ELR (cell line): ENCODE measurements around the gene L3MBTL1.

ENCODE experiments used
- DNase-seq: peaks from one replicate; pipeline ENCODE4 v3.0.0-alpha.2; 2015; ENCODE audit warnings: low read depth

The L3MBTL1 gene

GRCh38 chr20:43535370-43536004, 28.0 kb downstream of the L3MBTL1 start:
- DNase-seq = no peak

DNA sequence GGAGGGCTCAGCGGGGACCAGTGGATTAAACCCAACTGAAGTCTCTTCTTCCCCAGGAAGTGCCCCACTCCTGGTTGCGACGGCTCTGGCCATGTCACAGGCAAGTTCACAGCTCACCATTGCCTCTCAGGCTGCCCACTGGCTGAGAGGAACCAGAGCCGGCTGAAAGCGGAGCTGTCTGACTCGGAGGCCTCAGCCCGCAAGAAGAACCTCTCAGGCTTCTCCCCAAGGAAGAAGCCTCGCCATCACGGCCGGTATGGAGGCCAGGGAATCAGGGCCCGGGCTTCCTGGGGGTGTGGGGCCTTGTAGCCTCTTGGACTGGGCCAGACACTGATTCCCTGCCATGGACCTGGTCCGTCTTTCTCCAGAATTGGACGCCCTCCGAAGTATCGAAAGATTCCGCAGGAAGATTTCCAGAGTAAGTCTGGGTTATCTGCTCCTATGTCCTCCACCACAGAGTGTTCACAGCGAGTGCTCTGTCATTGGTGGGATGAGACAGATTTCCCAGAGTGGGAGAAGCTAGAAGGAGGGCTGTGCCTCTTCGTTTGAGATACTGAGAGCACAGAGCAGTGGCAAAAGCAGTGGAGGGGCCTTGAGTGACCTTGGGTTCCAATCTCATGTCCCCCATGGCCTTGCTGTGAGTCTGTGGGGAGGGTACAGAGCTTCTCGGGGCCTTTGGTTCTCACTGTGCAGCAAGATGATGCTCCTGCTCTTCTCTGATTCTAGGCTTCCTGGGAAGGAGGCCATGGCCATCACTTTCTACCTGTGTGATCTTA, 28.7 kb downstream of the L3MBTL1 start:
- no peak for DNase-seq

- DNase-seq = peak; percentile 62
These were observed 29.4 kb downstream of the L3MBTL1 start for GRCh38 chr20:43536817-43537440.

DNA sequence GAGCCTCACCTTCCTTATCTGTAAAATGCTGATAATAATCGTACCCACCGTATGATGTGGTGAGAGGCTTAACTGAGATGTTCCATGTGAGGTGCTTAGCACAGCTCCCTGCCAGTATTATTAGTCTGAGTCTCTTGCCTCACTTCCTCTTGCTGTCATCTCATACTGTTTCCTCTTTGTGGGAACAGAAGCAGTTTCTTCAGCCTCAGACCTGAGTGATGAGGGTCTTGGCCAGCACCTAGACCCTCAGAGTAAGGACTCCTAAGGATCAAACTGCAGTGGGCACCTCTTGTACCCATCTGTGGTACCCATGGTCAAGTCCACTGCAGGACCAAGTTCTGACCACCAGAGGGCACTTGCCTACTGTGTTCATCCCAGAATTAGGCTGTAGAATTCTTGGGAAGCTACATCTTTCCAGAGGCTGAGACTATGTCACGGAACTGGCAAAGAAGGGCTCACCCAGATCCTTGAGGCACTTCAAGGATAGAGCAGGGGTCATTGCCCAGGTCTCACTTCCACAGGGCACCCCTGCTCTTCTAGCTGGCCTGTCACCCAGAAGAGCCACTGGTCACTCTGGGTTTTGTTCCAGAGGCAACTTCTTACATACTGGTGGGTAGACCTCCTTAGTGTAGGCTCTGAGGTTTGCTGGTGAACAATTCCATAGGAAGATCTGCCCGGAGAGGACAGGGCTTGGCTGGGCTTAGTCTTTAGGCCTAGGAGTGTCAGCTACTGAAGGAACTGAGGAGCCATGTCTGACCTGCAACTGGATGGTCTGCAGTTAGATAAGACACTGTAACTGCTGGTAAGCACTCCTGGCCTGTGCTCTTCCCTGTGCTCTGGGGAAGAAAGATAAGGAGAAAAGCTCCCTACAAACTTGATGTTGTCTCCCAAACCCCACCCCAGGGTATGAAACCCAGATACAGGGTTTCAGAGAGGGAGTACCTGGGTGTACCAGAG, 30.7 kb downstream of the L3MBTL1 start:
- DNase-seq = peak; percentile 78

DNA sequence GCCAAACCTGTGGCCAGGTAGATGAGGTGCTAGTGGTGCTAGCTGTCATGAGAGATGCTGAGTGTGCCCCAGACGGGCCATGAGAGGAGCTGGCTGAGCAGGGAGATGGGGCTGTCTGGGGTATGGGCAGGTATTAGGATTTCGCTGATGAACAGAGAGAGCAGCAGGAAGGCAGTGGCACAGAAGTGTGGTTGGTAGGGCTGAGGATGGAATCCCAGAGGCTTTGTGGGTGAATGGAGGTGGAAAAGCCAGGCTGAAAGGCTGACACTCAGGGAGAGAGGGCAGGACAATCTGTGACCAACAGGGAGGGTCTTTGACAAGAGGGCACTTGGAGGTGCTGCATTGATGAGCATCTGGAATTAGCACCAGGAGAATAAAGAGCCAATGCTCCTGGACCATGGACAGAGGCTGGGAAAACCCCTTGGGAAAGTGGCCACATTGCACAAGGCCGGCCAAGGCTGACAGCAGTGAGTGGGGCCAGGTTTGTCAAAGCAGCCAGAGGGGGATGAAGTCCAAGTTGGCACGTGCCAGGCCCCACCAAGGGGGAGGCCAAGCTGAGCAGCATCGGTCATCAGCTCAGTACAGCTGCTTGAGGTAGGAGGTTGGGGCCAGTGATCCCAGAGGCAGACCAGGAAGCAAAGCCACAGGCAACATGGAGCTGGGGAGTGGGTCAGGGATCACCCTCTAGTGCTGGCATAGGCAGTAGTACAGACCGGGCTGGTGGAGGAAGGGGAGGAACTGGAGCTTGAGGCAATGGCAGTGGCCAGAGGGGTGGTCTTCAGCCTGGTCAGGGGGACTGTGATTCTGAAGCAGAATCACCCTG, 31.6 kb downstream of the L3MBTL1 start:
- no peak for DNase-seq

DNA sequence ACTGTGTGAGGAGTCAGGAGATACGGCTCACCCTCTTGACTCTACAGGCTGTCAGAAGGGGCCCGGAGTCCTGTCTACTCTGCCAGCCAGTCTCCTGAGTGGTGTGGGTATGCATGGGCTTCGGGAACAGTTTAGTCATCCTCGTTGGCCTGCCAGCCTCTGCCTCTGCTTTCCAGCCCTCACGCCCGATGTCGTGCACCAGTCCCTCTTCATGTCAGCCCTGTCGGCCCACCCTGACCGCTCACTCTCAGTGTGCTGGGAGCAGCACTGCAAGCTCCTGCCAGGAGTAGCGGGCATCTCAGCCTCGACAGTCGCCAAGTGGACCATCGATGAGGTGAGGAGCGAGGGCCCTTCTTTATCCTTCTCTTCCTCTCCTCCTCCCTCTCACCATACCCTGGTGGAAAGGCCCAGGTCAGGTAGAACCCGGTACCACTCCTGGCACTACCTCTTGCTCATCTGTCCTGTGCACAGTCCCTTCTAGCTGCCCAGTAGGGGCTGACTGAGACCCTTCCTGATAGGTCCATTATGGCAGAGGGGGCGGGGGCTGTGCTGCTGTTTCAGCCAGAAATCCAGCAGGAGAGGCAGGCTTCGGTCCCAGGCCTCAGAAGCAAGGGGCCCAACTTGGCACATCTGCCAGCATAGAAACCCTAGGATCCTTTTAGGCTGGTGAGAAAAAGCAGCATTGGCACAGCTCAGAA, 32.6 kb downstream of the L3MBTL1 start:
- no peak for DNase-seq

GRCh38 chr20:43540673-43541060, 33.2 kb downstream of the L3MBTL1 start:
- DNase-seq = no peak

GRCh38 chr20:43541214-43541613, 33.7 kb downstream of the L3MBTL1 start:
- DNase-seq = peak; percentile 84

GRCh38 chr20:43542161-43542560, 34.7 kb downstream of the L3MBTL1 start:
- DNase-seq = no peak

GRCh38 chr20:43542674-43543073, 35.2 kb downstream of the L3MBTL1 start:
- no peak for DNase-seq

DNA sequence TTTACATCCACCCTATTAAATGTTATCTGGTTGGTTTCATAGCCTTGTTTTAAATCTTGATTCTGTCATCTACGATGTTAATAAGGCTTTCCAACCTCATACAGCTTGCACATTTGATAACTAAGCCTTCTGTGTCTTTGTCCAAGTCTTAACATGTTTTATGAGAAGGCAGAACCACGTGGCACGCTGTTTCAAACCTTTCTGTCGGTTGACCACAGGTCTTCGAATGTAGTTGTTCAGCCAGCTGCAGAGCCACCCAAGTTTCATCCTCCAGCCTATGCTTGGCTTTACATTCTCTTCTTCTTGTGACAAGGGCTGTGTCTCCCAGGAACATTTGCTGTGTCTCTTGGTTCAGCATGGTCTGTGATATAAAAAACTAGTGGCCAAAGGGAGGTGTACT, 35.6 kb downstream of the L3MBTL1 start:
- no peak for DNase-seq

DNA sequence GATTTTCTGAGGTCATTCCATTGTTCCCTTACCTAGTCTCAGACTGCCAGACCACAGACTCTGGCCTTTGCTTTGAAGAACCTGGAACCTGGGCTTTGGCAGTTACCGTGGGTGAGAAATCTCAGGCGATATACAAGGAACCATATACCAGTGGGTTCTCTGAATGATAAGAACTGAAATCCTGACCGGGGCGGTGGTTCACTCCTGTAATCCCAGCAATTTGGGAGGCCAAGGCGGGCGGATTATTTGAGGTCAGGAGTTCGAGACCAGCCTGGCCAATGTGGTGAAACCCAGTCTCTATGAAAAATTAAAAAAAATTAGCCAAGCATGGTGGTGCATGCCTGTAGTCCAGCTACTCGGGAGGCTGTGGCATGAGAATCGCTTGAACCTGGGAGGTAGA, 37.0 kb downstream of the L3MBTL1 start:
- DNase-seq = no peak

GRCh38 chr20:43545837-43546578, 38.5 kb downstream of the L3MBTL1 start:
- DNase-seq = no peak

DNA sequence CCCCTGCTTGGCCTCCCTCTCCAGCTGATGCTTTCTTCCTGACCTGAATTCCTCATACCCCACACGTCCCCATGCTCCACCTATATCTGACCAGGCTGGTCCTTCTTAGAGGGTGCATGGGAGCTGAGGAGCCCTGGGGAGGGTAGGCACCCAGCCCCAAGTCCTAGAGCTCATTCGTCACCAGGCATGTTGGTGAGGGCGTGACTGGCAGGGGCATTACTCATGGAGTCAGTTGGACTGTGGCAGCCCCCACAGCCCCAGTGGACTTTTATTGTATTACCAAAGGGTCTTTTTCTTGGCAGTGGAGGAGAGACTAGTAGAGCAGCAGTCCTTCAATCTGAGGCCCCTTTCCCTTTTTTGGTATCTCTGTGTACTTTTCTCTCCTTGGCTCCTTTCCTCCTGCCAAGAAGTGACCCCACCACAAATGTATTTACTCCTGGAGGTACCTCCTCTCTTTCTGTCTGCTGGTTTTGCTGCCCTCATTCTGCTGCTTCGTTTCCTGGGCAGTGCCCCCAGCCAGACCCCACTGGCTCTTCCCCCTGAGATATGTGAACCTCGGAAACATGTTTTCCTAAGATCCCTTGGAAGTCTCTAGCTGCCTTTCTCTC, 40.9 kb downstream of the L3MBTL1 start:
- DNase-seq = no peak

DNA sequence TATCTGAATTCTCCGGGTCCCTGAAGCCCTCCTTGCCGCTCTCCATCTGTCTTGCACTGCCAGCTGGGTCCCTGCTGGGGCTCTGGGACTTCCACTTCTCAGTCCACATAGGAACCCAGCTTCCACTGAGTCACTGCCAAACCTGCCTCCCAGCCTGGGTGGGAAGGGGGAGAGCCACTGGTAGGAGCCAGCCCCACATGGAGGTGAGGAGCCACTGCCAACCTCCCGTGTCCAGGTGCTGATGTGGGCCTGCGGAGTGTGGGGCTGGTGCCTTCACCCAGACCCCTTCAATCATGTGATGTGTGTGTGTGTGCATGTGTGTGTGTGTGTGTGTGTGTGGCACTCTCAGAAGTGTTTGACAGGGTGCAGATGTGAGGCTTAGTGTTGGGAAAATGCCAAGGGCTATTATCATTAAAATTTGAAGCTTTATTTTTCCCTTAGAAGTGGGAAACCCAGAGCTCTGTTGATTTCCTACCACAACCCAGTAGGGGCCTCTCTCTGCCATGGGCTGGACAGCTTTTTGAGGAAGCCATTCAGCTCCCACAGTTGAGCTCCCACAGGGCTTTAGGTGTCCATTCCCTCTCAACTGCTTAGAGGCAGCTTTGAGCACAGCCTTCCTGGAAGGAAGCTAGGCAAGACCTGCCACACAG, 42.0 kb downstream of the L3MBTL1 start:
- DNase-seq = no peak

DNA sequence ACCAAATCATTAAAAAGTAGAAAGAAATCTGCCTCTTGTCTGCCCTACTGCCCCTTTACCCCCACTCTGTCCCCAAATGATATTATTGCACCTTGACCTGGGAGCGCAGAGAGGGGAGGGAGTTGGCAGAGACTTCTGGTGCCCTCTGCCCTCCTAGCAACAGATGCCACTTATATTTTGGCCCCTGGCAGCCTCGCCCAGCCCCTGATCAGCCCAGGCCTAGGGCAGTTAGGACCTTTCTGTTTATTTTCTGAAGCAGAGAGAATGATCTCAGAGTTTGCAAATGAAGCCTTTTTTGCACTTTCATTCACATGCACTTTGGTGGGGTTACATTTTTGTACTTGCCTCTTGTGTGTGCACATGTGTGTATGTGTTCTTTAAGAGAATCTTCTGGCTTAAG, 43.0 kb downstream of the L3MBTL1 start:
- no peak for DNase-seq

DNA sequence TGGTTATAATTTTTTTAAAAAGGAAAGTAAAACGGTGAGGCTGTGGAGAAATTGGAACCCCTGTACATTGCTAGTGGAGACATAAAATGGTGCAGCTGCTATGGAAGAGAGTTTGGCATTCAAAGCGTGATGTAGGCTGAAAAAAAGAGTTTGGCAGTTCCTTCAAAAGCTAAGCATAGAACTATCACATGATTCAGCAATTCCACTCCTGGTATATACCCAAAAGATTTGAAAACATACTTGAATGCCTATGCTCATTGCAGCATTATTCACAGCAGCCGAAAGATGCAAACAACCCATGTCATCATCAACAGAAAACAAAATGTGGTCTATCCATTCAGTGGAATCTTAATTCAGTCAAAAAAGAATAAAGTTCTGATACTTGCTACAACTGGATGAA, 46.9 kb downstream of the L3MBTL1 start:
- DNase-seq = no peak

GRCh38 chr20:43558412-43559146, 51.1 kb downstream of the L3MBTL1 start, which contains the start of gene SGK2:
Gene SGK2, plus strand, starts transcription at chr20:43559027. Its CDS starts 7,469 bp downstream, at chr20:43566496.
- DNase-seq = peak; percentile 52
